Kidney tubule cell (primary cell): Measurements from ENCODE around the gene FRMPD2.

Experiments
- DNase-seq: peaks from one replicate; pipeline ENCODE4 v3.0.0-alpha.2; 2018; ENCODE audit warnings: low spot score

Gene FRMPD2

DNA sequence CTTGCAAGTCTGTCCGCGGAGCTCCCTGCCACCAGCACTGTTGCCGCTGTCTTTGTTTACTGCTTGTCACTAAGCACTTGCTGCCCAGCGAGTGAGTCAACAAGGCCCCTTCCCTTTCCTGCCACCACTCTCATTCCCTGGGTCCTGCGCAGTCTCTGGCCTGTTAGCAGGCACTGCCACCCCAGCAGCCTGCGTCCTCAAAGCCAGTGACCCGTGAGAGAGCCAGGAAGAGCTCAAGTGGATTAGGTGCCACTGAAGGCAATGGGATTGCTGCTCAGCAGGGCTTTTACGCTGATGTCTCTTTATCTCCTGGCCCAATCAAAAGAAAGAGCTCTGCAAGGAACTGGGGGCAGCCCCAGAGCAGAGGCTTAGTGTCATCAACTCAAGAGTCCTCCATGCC lies at the start of gene FRMPD2:
Gene FRMPD2 (minus strand): TSS at position 61 of the 400 bp plus-strand sequence. CDS start 129 bp downstream, outside the sequence.
- no peak for DNase-seq

- DNase-seq, result no peak
Observed at GRCh38 chr10:48322017-48322416, 47.5 kb upstream of the FRMPD2 start.

DNA sequence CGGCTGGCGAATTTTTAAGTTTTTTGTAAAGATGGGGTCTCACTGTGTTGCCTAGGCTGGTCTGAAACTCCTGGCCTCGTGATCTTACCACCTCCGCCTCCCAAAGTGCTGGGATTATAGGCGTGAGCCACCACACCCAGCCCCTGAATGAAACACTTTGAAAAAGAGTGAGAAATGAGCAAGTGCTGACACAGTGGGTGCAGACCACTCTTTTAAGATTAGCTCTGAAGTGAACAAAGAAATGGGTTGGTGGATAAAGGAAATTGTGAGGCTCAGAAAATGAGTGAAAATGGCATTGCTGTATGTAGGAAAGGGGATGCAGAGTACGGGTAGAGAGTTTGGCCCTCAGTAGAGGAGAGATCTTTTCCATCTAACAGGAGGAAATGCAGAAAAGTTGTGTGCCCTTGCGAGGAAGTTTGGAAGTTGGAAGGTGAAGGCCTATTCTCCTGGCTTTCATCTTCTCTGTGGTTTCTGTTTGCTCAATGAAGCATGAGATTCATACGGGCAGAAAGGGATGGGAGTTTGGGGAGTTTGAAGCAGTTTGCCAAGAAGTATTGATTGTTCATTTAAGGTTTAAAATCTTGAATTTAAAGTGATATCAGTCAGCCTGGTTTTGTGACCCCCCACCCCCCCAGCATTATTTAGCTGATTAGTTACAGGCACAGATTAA lies 43.0 kb upstream of the FRMPD2 start:
- DNase-seq, result peak; percentile 11

DNA sequence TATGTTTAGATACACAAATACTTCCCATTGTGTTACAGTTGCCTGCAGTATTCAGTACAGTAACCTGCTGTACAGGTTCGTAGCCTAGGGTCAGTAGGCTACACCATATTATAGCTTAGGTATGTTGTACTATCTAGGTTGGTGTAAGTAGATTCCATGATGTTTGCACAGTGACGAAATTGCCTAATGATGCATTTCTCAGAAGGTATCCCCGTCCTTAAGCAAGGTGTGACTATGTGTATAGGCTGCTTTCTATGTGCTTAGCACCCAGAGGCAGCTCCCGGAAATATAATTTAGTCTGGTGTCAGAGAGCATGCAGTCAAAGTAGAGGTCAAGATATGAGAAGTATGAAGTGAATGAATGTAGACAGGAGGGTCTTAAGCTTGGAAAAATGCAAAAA lies 41.7 kb upstream of the FRMPD2 start:
- peak; percentile 37 for DNase-seq

GRCh38 chr10:48314107-48314506 lies 39.6 kb upstream of the FRMPD2 start:
- no peak for DNase-seq

GRCh38 chr10:48309711-48310226 lies 35.3 kb upstream of the FRMPD2 start:
- peak; percentile 98 for DNase-seq

- peak; percentile 6 for DNase-seq
Observed at GRCh38 chr10:48307711-48308018, 33.2 kb upstream of the FRMPD2 start.

GRCh38 chr10:48306870-48307710 lies 32.6 kb upstream of the FRMPD2 start:
- DNase-seq, result peak; percentile 52

DNA sequence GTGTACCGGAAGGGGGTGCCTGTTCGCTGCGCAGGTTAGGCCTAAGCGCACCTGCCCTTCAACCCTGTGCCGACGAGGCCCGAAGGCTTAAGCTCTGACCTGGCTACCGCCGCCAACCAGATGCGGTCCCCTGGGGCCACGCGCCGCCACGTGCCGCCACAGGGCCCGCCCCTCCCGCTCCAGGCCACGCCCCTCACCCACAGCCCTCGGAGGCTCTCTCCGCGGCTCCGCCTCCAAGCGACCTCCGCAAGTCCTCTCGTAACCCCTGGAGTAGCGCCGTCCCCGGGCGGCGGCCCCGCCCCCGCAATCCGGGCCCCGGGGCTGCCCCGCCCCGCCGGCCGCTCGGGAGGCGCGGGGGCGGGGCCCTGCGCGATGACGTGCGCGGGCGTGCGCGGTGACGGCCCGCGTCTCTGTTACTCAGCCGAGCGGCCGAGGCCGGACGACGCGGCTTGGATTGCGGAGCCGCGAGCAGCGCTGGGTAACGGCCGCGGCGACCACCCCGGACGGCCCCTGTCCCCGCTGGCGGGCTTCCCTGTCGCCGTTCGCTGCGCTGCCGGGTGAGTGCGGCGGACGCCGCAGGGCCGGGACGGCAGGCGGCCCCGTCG lies 31.9 kb upstream of the FRMPD2 start, which contains the start of gene MAPK8:
Gene MAPK8 (plus strand): TSS at position 413 of the 605 bp plus-strand sequence. CDS start 94,984 bp downstream, outside the sequence.
- DNase-seq, result peak; percentile 96

GRCh38 chr10:48305905-48306264 lies 31.4 kb upstream of the FRMPD2 start:
- no peak for DNase-seq

GRCh38 chr10:48302515-48303476 lies 28.3 kb upstream of the FRMPD2 start:
- DNase-seq, result no peak

GRCh38 chr10:48300556-48300955 lies 26.1 kb upstream of the FRMPD2 start:
- no peak for DNase-seq

DNA sequence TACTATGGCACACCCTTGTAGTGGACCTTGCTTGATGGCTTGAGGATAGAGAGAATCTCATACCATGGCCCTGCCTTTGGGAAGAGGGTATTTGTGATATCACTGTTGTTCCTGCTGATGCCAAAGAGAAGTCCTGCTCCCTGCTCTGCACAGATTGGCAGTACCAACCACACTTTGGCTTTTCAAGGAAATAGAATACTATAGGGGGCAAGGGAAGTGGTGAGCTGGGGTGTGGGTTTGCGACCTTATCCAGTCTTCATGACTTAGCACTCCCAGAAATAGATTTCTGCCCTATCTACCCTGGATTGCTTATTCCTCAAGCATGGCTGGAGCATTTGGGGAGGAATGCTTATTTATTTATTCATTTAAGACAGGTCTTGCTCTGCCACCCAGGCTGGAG lies 25.2 kb upstream of the FRMPD2 start:
- no peak for DNase-seq

DNA sequence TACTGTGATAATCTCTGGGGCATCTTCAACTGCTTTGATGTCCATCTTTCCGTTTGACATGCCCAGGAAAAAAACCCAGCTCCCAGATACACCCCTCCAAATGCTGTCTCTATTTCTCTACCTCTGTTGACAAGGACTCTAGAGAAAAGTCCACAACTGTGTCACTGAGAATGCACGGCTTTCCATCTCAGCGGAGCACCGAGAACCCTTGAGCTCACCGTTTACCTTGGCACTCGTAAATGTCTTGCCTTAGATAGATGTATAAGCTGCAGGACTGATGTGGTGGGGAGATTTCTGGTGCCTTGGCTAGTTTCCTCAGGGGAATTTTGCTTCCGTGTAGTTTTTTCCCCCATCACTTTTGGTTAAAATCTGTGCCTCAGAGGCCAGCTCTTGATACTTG lies 24.6 kb upstream of the FRMPD2 start:
- no peak for DNase-seq

GRCh38 chr10:48296576-48297098 lies 22.1 kb upstream of the FRMPD2 start:
- DNase-seq, result no peak

GRCh38 chr10:48294431-48294830 lies 19.9 kb upstream of the FRMPD2 start:
- DNase-seq, result no peak

DNA sequence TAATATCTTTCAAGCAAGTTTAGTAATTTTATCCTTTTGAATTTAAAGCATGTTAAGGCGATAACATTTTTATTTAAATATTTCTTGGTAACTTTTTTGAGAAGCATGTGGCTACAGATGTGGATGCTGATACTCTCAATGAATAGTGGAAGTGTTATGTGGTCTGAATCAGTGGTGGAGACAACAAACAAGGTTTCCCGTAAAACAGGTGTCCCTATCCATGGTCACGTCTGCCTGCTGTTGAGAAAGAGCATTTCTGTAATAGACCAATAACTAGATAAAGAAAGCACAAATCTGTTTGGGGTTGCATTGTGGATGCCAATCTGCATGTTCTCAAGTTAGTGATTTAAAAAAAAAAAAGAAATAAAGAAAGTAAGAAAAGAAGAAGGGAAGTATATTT lies 18.1 kb upstream of the FRMPD2 start:
- no peak for DNase-seq

DNA sequence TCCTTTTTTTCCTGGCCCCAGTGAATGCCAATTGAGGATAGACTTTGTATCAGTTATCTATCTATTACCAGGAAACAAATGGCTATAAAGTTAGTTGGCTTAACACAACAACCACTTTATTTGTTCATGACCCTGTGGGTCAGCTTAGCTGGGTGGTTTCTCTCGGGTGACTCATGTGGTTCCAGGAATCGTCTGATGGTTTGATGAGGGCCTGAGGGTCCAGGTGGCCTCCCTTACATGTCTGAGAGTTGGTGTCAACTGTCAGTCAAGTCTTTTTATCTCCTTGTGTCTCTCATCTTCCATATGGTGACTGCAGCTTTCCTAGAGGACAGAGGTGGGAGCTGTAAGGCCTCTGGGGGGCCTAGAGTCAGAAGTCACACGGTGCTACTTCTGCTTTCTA lies 16.7 kb upstream of the FRMPD2 start:
- DNase-seq, result peak; percentile 47

DNA sequence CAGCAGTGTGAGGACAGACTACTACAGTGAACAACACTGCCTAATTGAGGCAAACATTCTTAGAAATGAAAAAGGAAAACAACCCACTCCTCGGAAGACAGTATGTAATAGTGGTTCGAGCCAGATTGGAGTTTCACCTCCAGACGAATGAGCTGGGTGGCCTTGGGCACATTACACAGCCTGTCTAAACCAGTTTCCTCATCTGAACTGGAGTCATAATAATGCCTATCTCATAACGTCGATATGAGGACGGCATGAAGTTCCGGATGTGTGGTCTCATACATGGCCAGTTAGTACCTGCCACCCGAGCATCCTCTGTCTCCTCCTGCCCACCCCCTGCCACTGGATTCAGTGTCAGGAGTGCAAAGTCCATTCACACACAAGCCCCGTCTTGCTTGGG lies 15.8 kb upstream of the FRMPD2 start:
- DNase-seq, result no peak

GRCh38 chr10:48289501-48290238 lies 15.2 kb upstream of the FRMPD2 start:
- DNase-seq, result peak; percentile 57

DNA sequence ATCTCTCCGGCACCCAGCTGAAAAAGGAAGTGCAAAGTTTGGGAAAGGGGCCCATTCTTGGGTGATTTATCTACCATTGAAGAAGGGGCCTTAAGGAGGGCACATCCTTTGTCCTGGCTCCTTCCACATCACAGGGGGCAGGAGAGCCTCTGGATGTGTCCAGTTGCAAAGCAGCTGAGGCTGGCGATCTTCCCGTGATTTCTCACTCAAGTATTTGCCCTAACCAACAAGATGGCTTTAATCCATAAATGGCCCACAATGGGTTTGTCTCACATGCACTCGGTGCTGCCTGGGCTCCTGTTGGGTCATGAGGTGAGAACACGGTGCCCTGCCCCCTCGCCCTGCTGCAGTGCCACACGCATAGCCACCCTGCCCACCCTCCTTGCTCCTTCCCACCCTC lies 14.2 kb upstream of the FRMPD2 start:
- DNase-seq, result no peak
